ENCODE results near the gene TAL1. TPM values are rescaled to one million over a fixed set of nuclear protein-coding genes. Genes with fewer than 3 reads are reported as not detected.

Gene TAL1
- total RNA-seq, 1 experiment from 2014 or later, result not detected

DNA sequence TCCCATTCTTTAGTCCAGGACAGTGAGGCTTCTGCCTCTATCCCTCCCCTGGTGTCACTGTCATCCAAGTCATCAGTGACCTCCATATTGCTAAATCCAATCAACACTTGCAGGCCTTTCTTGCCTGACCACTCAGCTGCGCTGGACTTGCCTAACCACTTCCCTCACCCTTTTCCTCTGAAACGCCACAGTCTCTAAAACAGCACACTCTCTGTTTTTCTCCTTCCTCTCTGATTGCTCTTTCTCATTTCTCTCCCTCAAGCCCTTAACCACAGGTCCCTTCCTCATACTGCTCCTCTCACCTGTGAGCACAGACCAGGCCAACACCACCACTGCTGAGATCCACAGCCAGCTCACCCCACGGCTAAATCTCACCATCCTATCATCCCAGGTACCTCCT lies 17.5 kb downstream of the TAL1 start:
- Histone ChIP-seq H4K91ac (ENCODE audit: insufficient read length, low read depth, low read length) (no peak overlapping the region), H2AFZ (ENCODE audit: low read length) (no peak overlapping the region), H3K9ac (ENCODE audit: extremely low read depth, insufficient read length, low read length) (no peak overlapping the region), H4K5ac (ENCODE audit: insufficient read length, low read depth, low read length) (no peak overlapping the region), H3K23me2 (ENCODE audit: insufficient read length, low read depth, low read length, poor library complexity, severe bottlenecking) (no peaks in the 10 kb centered on the region), H2BK20ac (ENCODE audit: low read depth, low read length, poor library complexity, severe bottlenecking) (no peak overlapping the region), H2BK15ac (ENCODE audit: low read depth, low read length) (no peak overlapping the region), H3K23ac (ENCODE audit: insufficient read length, low read depth, low read length) (no peak overlapping the region), H4K20me1 (ENCODE audit: control insufficient read depth, insufficient read depth, insufficient read length) (no peaks in the 10 kb centered on the region), H3K18ac (ENCODE audit: insufficient read length, low read depth, low read length) (no peak overlapping the region), H3K56ac (ENCODE audit: insufficient read length, low read depth, low read length) (no peak overlapping the region), H3K9me3 (ENCODE audit: control insufficient read depth, low read depth, low read length) (no peaks in the 10 kb centered on the region), H2AK5ac (ENCODE audit: insufficient read length, low read length) (no peak overlapping the region), H3K14ac (ENCODE audit: insufficient read depth, low read length) (no peak overlapping the region), H3K4me1 (ENCODE audit: insufficient read depth, low read length) (no peaks in the 10 kb centered on the region; the same call in 1 of the 2 replicates), H3K4ac (ENCODE audit: low read depth, low read length) (no peak overlapping the region), H2BK120ac (ENCODE audit: low read depth, low read length, poor library complexity, severe bottlenecking) (no peak overlapping the region), H2BK5ac (ENCODE audit: insufficient read length, low read length) (no peak overlapping the region), H3K79me1 (ENCODE audit: insufficient read depth, low read depth, low read length, poor library complexity, severe bottlenecking) (no peaks in the 10 kb centered on the region), H3K79me2 (ENCODE audit: insufficient read depth, low read length) (no peaks in the 10 kb centered on the region), H3K4me2 (ENCODE audit: insufficient read depth, insufficient read length, low read length) (no peak overlapping the region), H3K27ac (ENCODE audit: insufficient read length, low read depth, low read length) (no peak overlapping the region), H3K27me3 (ENCODE audit: insufficient read depth, low read length) (peaks cover 3% of the 10 kb centered on the region; the same call in 1 of the 2 replicates), H4K8ac (replicated peaks; ENCODE audit: insufficient read length, low read depth, low read length) (no peak overlapping the region), H3T11ph (ENCODE audit: low read length) (no peak overlapping the region), H2BK12ac (ENCODE audit: insufficient read length, low read depth, low read length) (no peak overlapping the region)
- Mint-ChIP-seq H3K9me3 (peaks cover 4 to 7% of the 10 kb centered on the region in 2 experiments; a peak in 3 of 5 replicates), H3K4me3 (no peak overlapping the region), H3K4me1 (peaks cover 13 to 15% of the 10 kb centered on the region in 2 experiments), H3K27ac (no peak overlapping the region), H3K27me3 (ENCODE audit: low read depth) (peaks cover 57% of the 10 kb centered on the region), H3K36me3 (ENCODE audit: insufficient read depth in 1 of 3, low read depth in 3 of 3) (no peaks in the 10 kb centered on the region; a peak in 1 of 7 replicates)
- TF ChIP-seq, protein P1, sequence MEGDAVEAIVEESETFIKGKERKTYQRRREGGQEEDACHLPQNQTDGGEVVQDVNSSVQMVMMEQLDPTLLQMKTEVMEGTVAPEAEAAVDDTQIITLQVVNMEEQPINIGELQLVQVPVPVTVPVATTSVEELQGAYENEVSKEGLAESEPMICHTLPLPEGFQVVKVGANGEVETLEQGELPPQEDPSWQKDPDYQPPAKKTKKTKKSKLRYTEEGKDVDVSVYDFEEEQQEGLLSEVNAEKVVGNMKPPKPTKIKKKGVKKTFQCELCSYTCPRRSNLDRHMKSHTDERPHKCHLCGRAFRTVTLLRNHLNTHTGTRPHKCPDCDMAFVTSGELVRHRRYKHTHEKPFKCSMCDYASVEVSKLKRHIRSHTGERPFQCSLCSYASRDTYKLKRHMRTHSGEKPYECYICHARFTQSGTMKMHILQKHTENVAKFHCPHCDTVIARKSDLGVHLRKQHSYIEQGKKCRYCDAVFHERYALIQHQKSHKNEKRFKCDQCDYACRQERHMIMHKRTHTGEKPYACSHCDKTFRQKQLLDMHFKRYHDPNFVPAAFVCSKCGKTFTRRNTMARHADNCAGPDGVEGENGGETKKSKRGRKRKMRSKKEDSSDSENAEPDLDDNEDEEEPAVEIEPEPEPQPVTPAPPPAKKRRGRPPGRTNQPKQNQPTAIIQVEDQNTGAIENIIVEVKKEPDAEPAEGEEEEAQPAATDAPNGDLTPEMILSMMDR (conservative IDR thresholded peaks at IDR 0.05), result no peak
- WGBS (ENCODE audit: extremely low coverage, insufficient read length, low lambda C conversion rate), result no CpG with 5 or more reads among the region's 3 CpGs
- no peak for DNase-seq
